Gastrocnemius medialis (tissue), 4 donors: ENCODE measurements around the gene STOX2.

Experiments used
- POLR2A ChIP-seq, 2 donors: fragments of 450-650 bp; IDR thresholded peaks; one replicate each; pipeline ENCODE4 v1.6.1; 2017; ENCODE audit warnings: antibody characterized with exemption in 2 of 2, mild to moderate bottlenecking in 2 of 2, moderate library complexity in 2 of 2
- TF ChIP-seq, protein P1 (sequence below), 5 experiments: fragments of 450-650 bp in 3 of 5; fragments of 200-600 bp in 2 of 5; sonication (generic) in 2 of 5; IDR thresholded peaks in 4 of 5; conservative IDR thresholded peaks in 1 of 5; 1 replicate in 4 of 5; 2 replicates in 1 of 5; pipeline ENCODE4 v1.5.1; 2016 to 2019; ENCODE audit warnings: antibody characterized with exemption in 5 of 5, mild to moderate bottlenecking in 3 of 5, moderate library complexity in 3 of 5

DNA sequence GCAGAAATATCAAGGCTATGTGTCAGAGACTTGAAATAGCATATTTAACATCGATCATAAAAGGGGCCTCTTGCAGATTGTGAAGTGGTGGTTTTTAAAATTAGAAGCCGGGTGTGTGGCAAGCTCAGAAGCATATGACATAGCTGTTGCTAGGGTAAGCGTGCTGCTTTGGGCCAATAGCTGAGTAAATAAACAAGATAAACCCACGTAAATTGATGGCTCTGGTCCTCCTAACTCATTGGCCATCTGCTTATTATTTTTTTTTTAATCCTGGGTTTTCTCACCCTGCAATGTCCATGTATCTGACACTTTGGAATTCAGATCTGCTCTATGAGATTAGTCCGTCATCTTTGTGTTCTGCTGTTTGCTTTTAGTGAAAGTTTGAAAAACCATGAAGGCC is 32.6 kb upstream of the STOX2 start:
- TF ChIP-seq, protein P1, sequence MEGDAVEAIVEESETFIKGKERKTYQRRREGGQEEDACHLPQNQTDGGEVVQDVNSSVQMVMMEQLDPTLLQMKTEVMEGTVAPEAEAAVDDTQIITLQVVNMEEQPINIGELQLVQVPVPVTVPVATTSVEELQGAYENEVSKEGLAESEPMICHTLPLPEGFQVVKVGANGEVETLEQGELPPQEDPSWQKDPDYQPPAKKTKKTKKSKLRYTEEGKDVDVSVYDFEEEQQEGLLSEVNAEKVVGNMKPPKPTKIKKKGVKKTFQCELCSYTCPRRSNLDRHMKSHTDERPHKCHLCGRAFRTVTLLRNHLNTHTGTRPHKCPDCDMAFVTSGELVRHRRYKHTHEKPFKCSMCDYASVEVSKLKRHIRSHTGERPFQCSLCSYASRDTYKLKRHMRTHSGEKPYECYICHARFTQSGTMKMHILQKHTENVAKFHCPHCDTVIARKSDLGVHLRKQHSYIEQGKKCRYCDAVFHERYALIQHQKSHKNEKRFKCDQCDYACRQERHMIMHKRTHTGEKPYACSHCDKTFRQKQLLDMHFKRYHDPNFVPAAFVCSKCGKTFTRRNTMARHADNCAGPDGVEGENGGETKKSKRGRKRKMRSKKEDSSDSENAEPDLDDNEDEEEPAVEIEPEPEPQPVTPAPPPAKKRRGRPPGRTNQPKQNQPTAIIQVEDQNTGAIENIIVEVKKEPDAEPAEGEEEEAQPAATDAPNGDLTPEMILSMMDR (IDR thresholded peaks at IDR 0.05 in 4 of 5, conservative IDR thresholded peaks at IDR 0.05 in 1 of 5), result no peak
- TF ChIP-seq POLR2A (IDR thresholded peaks at IDR 0.05), result no peak
